Sigmoid colon (tissue), 4 donors: ENCODE data around the gene BRI3.

Experiments
- EP300 ChIP-seq, 4 donors: sonication (generic); formaldehyde crosslinking; IDR thresholded peaks; one replicate each; pipeline ENCODE4 v1.6.1; 2017; ENCODE audit warnings: antibody characterized with exemption in 4 of 4
- POLR2A ChIP-seq, 2 donors: fragments of 450-650 bp; IDR thresholded peaks; one replicate each; pipeline ENCODE4 v1.6.1; 2016; ENCODE audit warnings: antibody characterized with exemption in 2 of 2, mild to moderate bottlenecking in 2 of 2, moderate library complexity in 2 of 2
- POLR2AphosphoS5 ChIP-seq, 4 donors: sonication (generic); formaldehyde crosslinking; IDR thresholded peaks; one replicate each; pipeline ENCODE4 v1.6.1; 2017; ENCODE audit warnings: antibody characterized with exemption in 4 of 4
- TF ChIP-seq, protein P1 (sequence below), 4 experiments: fragments of 450-650 bp in 3 of 4; fragments of 200-600 bp in 1 of 4; IDR thresholded peaks; one replicate each; pipeline ENCODE4 v1.5.1; 2016 to 2019; ENCODE audit warnings: antibody characterized with exemption in 4 of 4, mild to moderate bottlenecking in 3 of 4, moderate library complexity in 2 of 4

DNA sequence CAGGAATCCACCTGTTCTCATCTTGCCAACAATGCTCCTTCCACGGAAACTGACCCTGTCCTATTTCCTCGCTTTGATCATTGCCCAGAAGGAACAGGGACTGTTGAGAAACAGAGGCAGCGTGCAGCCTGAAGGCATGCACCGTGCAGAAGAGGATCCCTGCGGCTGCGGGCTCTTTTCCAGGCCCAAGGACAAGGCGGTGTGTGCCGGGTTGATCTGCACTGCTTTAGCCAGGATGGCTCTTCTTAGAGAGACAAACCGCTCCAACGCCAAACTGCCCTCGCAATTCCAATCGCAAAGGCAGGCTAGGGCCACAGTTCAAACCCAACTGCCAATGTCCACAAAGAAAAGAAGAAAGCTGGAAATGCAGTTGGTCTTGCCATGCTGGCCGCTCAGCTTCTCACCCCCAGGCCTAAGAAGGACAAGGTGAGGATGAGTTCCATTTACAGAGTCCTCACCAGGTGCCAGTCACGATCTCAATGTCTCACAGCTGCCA, 26.5 kb downstream of the BRI3 start:
- TF ChIP-seq POLR2A (IDR thresholded peaks at IDR 0.05) (no peak), EP300 (IDR thresholded peaks at IDR 0.05) (no peak), POLR2AphosphoS5 (IDR thresholded peaks at IDR 0.05) (no peak)
- TF ChIP-seq, protein P1, sequence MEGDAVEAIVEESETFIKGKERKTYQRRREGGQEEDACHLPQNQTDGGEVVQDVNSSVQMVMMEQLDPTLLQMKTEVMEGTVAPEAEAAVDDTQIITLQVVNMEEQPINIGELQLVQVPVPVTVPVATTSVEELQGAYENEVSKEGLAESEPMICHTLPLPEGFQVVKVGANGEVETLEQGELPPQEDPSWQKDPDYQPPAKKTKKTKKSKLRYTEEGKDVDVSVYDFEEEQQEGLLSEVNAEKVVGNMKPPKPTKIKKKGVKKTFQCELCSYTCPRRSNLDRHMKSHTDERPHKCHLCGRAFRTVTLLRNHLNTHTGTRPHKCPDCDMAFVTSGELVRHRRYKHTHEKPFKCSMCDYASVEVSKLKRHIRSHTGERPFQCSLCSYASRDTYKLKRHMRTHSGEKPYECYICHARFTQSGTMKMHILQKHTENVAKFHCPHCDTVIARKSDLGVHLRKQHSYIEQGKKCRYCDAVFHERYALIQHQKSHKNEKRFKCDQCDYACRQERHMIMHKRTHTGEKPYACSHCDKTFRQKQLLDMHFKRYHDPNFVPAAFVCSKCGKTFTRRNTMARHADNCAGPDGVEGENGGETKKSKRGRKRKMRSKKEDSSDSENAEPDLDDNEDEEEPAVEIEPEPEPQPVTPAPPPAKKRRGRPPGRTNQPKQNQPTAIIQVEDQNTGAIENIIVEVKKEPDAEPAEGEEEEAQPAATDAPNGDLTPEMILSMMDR (IDR thresholded peaks at IDR 0.05): no peak
